ENCODE data around the gene ELP6. TPM values are rescaled to one million over a fixed set of nuclear protein-coding genes. Genes with fewer than 3 reads are reported as not detected.

Gene ELP6
- total RNA-seq, 2 donors from 2014 or later, result 14.9 to 16.7 TPM

DNA sequence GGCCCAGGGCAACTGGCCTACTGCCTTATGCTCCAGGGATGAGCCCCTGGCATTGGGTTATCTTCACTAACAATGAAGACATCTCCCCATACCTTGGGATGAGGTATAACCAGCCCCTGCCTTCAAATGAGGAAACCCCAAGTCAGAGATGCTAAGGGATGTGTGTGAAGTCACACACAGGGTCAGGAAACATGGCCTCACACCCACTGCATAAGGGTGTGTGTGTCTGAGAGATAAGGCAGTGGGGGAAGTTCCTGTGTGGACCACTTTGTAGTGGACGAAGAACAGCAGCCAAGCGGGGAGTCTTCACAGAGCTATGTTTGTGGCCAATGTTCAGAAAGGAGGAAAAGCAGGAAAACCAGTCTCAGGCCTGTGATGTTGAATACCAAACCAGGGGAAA is 10.5 kb downstream of the ELP6 start:
- Histone ChIP-seq H3K4me1 (no peaks in the 10 kb centered on the region), H3K36me3 (peaks cover 46% of the 10 kb centered on the region), H3K9me3 (no peaks in the 10 kb centered on the region), H3K27me3 (no peaks in the 10 kb centered on the region), H3K4me3 (no peak overlapping the region), H3K27ac (no peak overlapping the region)
- TF ChIP-seq, protein P1, sequence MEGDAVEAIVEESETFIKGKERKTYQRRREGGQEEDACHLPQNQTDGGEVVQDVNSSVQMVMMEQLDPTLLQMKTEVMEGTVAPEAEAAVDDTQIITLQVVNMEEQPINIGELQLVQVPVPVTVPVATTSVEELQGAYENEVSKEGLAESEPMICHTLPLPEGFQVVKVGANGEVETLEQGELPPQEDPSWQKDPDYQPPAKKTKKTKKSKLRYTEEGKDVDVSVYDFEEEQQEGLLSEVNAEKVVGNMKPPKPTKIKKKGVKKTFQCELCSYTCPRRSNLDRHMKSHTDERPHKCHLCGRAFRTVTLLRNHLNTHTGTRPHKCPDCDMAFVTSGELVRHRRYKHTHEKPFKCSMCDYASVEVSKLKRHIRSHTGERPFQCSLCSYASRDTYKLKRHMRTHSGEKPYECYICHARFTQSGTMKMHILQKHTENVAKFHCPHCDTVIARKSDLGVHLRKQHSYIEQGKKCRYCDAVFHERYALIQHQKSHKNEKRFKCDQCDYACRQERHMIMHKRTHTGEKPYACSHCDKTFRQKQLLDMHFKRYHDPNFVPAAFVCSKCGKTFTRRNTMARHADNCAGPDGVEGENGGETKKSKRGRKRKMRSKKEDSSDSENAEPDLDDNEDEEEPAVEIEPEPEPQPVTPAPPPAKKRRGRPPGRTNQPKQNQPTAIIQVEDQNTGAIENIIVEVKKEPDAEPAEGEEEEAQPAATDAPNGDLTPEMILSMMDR (IDR thresholded peaks at IDR 0.05), result no peak
- DNase-seq (ENCODE audit: low spot score), result no peak

DNA sequence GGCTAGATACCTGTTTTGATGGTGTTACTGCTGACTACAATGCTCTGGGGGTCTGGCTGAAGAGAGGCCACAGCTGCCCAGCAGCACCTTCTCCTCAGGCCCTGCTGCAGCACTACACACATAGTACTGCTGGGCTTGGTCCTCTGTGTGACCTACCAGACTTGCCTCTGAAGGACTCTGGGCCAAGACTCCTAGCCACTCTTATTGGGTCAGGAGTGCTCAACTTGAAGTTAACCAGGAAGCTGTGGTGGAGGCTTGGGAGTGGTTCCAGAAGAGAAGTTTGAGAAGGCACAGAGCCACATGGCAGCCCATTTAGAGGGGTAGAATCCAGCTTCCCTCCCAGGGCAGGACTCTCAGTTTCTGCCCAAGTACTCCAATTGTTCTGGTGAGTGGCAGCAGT is 16.6 kb downstream of the ELP6 start:
- Histone ChIP-seq H3K36me3 (peaks cover 54% of the 10 kb centered on the region), H3K27me3 (no peaks in the 10 kb centered on the region), H3K9me3 (no peaks in the 10 kb centered on the region), H3K4me1 (no peaks in the 10 kb centered on the region), H3K4me3 (no peak overlapping the region), H3K27ac (no peak overlapping the region)
- no peak for DNase-seq (ENCODE audit: low spot score)
- TF ChIP-seq, protein P1 (IDR thresholded peaks at IDR 0.05), result no peak

DNA sequence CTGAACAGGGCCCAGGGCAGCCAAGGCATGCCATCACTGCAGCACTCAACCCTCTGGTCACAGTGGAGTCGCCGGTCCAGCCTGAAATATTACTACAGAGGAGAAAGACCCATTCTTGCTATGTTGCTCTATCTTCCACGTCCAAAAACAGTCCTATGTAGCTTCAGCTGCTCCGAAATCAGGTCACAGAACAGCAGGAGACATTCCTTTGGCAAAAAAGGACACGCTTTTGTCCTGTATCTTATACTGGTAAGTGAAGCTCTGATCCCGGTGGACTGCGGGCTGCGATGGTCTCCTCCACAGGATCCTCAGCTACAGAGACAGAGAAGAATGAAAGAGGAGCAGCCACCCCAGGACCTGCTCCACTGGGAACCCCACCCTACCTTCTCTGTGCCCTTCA is 17.6 kb downstream of the ELP6 start:
- peaks cover 48% of the 10 kb centered on the region for H3K36me3 ChIP-seq
- no peak overlapping the region for H3K4me3 ChIP-seq
- no peaks in the 10 kb centered on the region for H3K9me3 ChIP-seq
- DNase-seq (ENCODE audit: low spot score), result no peak
- TF ChIP-seq, protein P1 (IDR thresholded peaks at IDR 0.05), result no peak
- no peaks in the 10 kb centered on the region for H3K4me1 ChIP-seq
- no peaks in the 10 kb centered on the region for H3K27me3 ChIP-seq
- H3K27ac ChIP-seq, result no peak overlapping the region

DNA sequence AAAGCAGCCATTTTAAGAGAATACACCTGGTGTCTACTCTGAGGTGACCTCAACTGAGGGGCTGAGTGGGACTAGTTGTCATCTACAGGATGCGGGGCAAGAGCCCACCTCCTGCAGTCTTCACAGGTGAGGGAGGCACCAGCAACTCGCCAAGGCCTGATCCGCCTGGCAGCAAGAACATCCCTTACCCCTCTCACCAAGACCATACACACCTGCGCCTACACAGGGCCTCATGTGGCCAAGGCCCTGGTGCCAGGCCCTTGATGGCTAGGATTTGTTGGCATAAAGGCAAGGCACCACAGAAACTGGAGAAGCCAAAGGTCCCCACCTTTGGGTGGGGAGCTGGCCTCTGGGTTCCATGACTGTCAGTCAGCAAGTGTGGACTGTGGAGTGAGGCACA is 18.4 kb downstream of the ELP6 start:
- no peak for DNase-seq (ENCODE audit: low spot score)
- Histone ChIP-seq H3K4me1 (no peaks in the 10 kb centered on the region), H3K27me3 (no peaks in the 10 kb centered on the region), H3K9me3 (no peaks in the 10 kb centered on the region), H3K27ac (no peak overlapping the region), H3K36me3 (peaks cover 40% of the 10 kb centered on the region), H3K4me3 (no peak overlapping the region)
- TF ChIP-seq, protein P1 (IDR thresholded peaks at IDR 0.05), result no peak

DNA sequence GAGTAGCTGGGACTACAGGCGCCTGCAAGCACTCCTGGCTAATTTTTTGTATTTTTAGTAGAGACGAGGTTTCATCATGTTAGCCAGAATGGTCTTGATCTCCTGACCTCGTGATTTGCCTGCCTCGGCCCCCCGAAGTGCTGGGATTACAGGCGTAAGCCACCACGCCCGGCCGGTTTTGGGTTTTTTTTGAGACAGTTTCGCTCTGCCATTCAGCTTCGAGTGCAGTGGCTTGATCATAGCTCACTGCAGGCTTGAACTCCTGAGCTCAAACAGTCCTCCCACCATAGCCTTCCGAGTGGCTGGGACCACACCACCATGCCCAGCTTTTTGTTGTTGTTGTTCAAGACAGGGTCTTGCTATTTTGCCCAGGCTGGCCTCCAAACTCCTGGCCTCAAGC is 21.7 kb downstream of the ELP6 start:
- Histone ChIP-seq H3K27me3 (no peaks in the 10 kb centered on the region), H3K27ac (no peak overlapping the region), H3K4me3 (no peak overlapping the region), H3K36me3 (peaks cover 14% of the 10 kb centered on the region), H3K9me3 (no peaks in the 10 kb centered on the region), H3K4me1 (no peaks in the 10 kb centered on the region)
- TF ChIP-seq, protein P1 (IDR thresholded peaks at IDR 0.05), result no peak
- no peak for DNase-seq (ENCODE audit: low spot score)

DNA sequence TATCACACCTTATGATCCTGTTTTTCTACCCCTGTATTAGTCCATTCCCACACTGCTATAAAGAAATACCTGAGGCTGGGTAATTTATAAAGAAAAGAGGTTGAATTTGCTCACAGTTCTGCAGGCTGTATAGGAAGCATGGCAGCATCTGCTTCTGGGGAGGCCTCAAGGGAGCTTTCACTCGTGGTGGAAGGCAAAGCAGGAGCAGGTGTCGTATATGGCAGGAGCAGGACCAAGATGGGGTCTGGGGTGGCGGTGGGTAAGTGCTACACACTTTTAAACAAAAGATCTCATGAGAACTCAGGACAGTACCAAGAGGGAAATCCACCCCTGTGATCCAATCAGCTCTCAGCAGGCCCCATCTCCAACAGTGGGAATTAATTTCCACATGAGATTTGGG is 22.3 kb downstream of the ELP6 start:
- Histone ChIP-seq H3K27me3 (no peaks in the 10 kb centered on the region), H3K4me1 (no peaks in the 10 kb centered on the region), H3K27ac (no peak overlapping the region), H3K4me3 (no peak overlapping the region), H3K36me3 (peaks cover 11% of the 10 kb centered on the region), H3K9me3 (no peaks in the 10 kb centered on the region)
- TF ChIP-seq, protein P1 (IDR thresholded peaks at IDR 0.05), result no peak
- DNase-seq (ENCODE audit: low spot score), result no peak

All from right atrium auricular region (tissue), 2 donors.